WTC11 (cell line): ENCODE measurements around the gene SLC4A11. TPM values are rescaled to one million over a fixed set of nuclear protein-coding genes. Genes with fewer than 3 reads are reported as not detected.

Experiments used
- ATAC-seq: fragments of 200-7000 bp; cut with Tn5 transposase; 2 replicates; pipeline ENCODE4 v1.10.0; 2021; ENCODE audit warnings: mild to moderate bottlenecking, moderate library complexity
- CTCF ChIA-PET: fragments of 300-600 bp; sonication (Branson Sonifier 250); formaldehyde crosslinking; loops from one replicate; lab custom pipeline; 2021; ENCODE audit warnings: antibody characterized with exemption; lab: Charles Lee
- POLR2A ChIA-PET: fragments of 350-600 bp; sonication (Branson Sonifier 250); formaldehyde crosslinking; loops from one replicate; lab custom pipeline; 2021; ENCODE audit warnings: antibody characterized with exemption; lab: Charles Lee
- DNase-seq: peaks from one replicate; pipeline ENCODE4 v3.0.0; 2021; ENCODE audit warnings: low spot score
- H3K27ac Mint-ChIP-seq: 2 replicates; pipeline ENCODE4 v1.8.0; 2021; ENCODE audit warnings: mixed read lengths
- H3K27me3 Mint-ChIP-seq: 2 replicates; pipeline ENCODE4 v1.8.0; 2021; ENCODE audit warnings: low read depth, mild to moderate bottlenecking, moderate library complexity, mixed read lengths
- H3K36me3 Mint-ChIP-seq: 2 replicates; pipeline ENCODE4 v1.8.0; 2021; ENCODE audit warnings: mixed read lengths
- H3K4me1 Mint-ChIP-seq: 2 replicates; pipeline ENCODE4 v1.8.0; 2022; ENCODE audit warnings: mixed read lengths
- H3K4me3 Mint-ChIP-seq: 2 replicates; pipeline ENCODE4 v1.8.0; 2021; ENCODE audit warnings: mild to moderate bottlenecking, moderate library complexity, mixed read lengths
- H3K9me3 Mint-ChIP-seq: 2 replicates; pipeline ENCODE4 v1.8.0; 2021; ENCODE audit warnings: mixed read lengths
- E2F4 ChIP-seq: sonication (generic); formaldehyde crosslinking; IDR thresholded peaks from 2 replicates; pipeline ENCODE4 v1.8.1; 2022; ENCODE audit warnings: low read depth, mild to moderate bottlenecking, moderate library complexity, missing genetic modification reagents, borderline replicate concordance
- FOXJ3 ChIP-seq: sonication (generic); formaldehyde crosslinking; IDR thresholded peaks from 2 replicates; pipeline ENCODE4 v1.9.0; 2021; ENCODE audit warnings: missing genetic modification reagents, mild to moderate bottlenecking, borderline replicate concordance
- HMGXB4 ChIP-seq: sonication (generic); formaldehyde crosslinking; IDR thresholded peaks from 2 replicates; pipeline ENCODE4 v1.8.1; 2023; ENCODE audit warnings: mild to moderate bottlenecking, moderate library complexity, missing genetic modification reagents
- KAT7 ChIP-seq: sonication (generic); formaldehyde crosslinking; IDR thresholded peaks from 2 replicates; pipeline ENCODE4 v1.8.1; 2023; ENCODE audit warnings: missing genetic modification reagents, mild to moderate bottlenecking, borderline replicate concordance
- PRDM15 ChIP-seq: sonication (generic); formaldehyde crosslinking; IDR thresholded peaks from 2 replicates; pipeline ENCODE4 v1.8.0; 2022; ENCODE audit warnings: missing genetic modification reagents
- SMAD4 ChIP-seq: sonication (generic); formaldehyde crosslinking; IDR thresholded peaks from 2 replicates; pipeline ENCODE4 v1.8.0; 2022; ENCODE audit warnings: mild to moderate bottlenecking, missing genetic modification reagents
- SOX15 ChIP-seq: fragments of 250-450 bp; sonication (Bioruptor Pico); IDR thresholded peaks from 2 replicates; pipeline ENCODE4 v1.9.0; 2021; ENCODE audit warnings: mild to moderate bottlenecking
- STAT6 ChIP-seq: sonication (generic); formaldehyde crosslinking; conservative IDR thresholded peaks from 2 replicates; pipeline ENCODE4 v1.8.1; 2023; ENCODE audit warnings: mild to moderate bottlenecking, low read depth, missing genetic modification reagents, moderate library complexity
- TCF7 ChIP-seq: sonication (generic); formaldehyde crosslinking; IDR thresholded peaks from 2 replicates; pipeline ENCODE4 v1.8.0; 2022; ENCODE audit warnings: mild to moderate bottlenecking, low read depth, missing genetic modification reagents, moderate library complexity
- TEAD1 ChIP-seq: sonication (generic); formaldehyde crosslinking; IDR thresholded peaks from 2 replicates; pipeline ENCODE4 v1.8.0; 2022; ENCODE audit warnings: mild to moderate bottlenecking, missing genetic modification reagents
- ZNF219 ChIP-seq: sonication (generic); formaldehyde crosslinking; IDR thresholded peaks from 2 replicates; pipeline ENCODE4 v1.8.0; 2023; ENCODE audit warnings: missing genetic modification reagents, mild to moderate bottlenecking, borderline replicate concordance
- ZNF423 ChIP-seq: fragments of 250-450 bp; sonication (Bioruptor Pico); IDR thresholded peaks from 2 replicates; pipeline ENCODE4 v2.1.2; 2022; ENCODE audit warnings: mild to moderate bottlenecking, moderate library complexity
- total RNA-seq: library from RNA; stranded (reverse); gene quantifications from 3 replicates; pipeline ENCODE4 v1.2.3, GENCODE V29; 2021
- TF ChIP-seq, protein P1 (sequence below): sonication (generic); formaldehyde crosslinking; IDR thresholded peaks from 2 replicates; pipeline ENCODE4 v1.8.1; 2022; ENCODE audit warnings: missing genetic modification reagents, borderline replicate concordance
- TF ChIP-seq, protein P2 (sequence below): sonication (generic); formaldehyde crosslinking; IDR thresholded peaks from 2 replicates; pipeline ENCODE4 v1.8.0; 2023; ENCODE audit warnings: mild to moderate bottlenecking, missing genetic modification reagents
- TF ChIP-seq, protein P3 (sequence below): sonication (generic); formaldehyde crosslinking; IDR thresholded peaks from 2 replicates; pipeline ENCODE4 v1.8.1; 2023; ENCODE audit warnings: mild to moderate bottlenecking, missing genetic modification reagents
- TF ChIP-seq, protein P4 (sequence below): sonication (generic); formaldehyde crosslinking; IDR thresholded peaks from 2 replicates; pipeline ENCODE4 v1.8.0; 2022; ENCODE audit warnings: mild to moderate bottlenecking, missing genetic modification reagents

Gene SLC4A11
- total RNA-seq, 1 experiment from 2014 or later: 39.5 TPM

- TF ChIP-seq E2F4 (0 out of 2 replicates have a peak, but pooled peaks have one; percentile 11), ZNF219 (CRISPR knock-in tag) (no peak), TCF7 (CRISPR knock-in tag) (no peak), FOXJ3 (CRISPR knock-in tag) (no peak)
- TF ChIP-seq, protein P1, sequence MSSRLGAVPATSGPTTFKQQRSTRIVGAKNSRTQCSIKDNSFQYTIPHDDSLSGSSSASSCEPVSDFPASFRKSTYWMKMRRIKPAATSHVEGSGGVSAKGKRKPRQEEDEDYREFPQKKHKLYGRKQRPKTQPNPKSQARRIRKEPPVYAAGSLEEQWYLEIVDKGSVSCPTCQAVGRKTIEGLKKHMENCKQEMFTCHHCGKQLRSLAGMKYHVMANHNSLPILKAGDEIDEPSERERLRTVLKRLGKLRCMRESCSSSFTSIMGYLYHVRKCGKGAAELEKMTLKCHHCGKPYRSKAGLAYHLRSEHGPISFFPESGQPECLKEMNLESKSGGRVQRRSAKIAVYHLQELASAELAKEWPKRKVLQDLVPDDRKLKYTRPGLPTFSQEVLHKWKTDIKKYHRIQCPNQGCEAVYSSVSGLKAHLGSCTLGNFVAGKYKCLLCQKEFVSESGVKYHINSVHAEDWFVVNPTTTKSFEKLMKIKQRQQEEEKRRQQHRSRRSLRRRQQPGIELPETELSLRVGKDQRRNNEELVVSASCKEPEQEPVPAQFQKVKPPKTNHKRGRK (CRISPR knock-in tag): no peak
Observed at GRCh38 chr20:3238616-3239025, 369 bp downstream of the SLC4A11 start (continued).

DNA sequence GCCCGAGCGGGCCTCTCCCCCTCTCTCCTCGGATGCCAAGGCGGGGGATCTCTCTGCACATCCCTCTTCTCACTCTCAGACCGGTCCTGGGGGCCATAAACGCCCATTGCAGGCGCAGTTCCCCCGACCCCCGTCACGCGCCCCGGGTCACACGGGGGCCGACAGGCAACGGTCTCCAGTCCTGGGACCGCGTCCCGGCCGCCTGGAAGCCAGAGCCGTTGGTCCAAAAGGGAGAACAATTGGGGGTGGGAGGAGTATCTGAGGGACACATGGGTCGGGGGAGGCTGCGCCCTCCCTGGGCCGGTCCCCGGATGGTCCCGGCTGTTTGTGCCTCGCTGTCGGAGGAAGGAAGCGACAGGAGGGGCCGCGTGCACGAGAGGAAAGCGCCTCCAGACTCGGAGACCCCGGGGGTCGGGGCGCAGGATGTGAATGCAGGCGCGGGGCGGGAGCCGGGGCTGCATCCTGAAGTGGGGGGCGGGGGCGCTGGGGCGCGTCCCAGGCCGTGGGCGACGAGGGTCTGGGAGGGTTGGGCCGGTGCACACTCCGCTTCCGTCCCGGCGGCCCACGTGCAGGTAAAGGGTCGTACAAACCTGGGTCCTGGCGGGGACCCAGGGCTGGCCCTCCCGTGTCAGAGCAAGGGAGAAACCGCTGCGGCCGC lies 903 bp downstream of the SLC4A11 start:
- ATAC-seq: peak; percentile 7; the same call in 1 of the 2 replicates

More for the DNA sequence above, 903 bp downstream of the SLC4A11 start:
- H3K4me1 Mint-ChIP-seq: peaks cover 26% of the 10 kb centered on the region
- no peak for TF ChIP-seq ZNF423 (CRISPR knock-in tag)
- no peak for TF ChIP-seq STAT6 (CRISPR knock-in tag)
- peak; percentile 52; the same call in 1 of the 2 replicates for TF ChIP-seq TEAD1
- peak; percentile 19; the same call in 1 of the 2 replicates for TF ChIP-seq SMAD4 (CRISPR knock-in tag)
- TF ChIP-seq HMGXB4: no peak; the same call in 1 of the 2 replicates
- TF ChIP-seq, protein P2, sequence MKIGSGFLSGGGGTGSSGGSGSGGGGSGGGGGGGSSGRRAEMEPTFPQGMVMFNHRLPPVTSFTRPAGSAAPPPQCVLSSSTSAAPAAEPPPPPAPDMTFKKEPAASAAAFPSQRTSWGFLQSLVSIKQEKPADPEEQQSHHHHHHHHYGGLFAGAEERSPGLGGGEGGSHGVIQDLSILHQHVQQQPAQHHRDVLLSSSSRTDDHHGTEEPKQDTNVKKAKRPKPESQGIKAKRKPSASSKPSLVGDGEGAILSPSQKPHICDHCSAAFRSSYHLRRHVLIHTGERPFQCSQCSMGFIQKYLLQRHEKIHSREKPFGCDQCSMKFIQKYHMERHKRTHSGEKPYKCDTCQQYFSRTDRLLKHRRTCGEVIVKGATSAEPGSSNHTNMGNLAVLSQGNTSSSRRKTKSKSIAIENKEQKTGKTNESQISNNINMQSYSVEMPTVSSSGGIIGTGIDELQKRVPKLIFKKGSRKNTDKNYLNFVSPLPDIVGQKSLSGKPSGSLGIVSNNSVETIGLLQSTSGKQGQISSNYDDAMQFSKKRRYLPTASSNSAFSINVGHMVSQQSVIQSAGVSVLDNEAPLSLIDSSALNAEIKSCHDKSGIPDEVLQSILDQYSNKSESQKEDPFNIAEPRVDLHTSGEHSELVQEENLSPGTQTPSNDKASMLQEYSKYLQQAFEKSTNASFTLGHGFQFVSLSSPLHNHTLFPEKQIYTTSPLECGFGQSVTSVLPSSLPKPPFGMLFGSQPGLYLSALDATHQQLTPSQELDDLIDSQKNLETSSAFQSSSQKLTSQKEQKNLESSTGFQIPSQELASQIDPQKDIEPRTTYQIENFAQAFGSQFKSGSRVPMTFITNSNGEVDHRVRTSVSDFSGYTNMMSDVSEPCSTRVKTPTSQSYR (CRISPR knock-in tag): 0 out of 2 replicates have a peak, but pooled peaks have one; percentile 4
- TF ChIP-seq PRDM15: 0 out of 2 replicates have a peak, but pooled peaks have one; percentile 17
- TF ChIP-seq, protein P3, sequence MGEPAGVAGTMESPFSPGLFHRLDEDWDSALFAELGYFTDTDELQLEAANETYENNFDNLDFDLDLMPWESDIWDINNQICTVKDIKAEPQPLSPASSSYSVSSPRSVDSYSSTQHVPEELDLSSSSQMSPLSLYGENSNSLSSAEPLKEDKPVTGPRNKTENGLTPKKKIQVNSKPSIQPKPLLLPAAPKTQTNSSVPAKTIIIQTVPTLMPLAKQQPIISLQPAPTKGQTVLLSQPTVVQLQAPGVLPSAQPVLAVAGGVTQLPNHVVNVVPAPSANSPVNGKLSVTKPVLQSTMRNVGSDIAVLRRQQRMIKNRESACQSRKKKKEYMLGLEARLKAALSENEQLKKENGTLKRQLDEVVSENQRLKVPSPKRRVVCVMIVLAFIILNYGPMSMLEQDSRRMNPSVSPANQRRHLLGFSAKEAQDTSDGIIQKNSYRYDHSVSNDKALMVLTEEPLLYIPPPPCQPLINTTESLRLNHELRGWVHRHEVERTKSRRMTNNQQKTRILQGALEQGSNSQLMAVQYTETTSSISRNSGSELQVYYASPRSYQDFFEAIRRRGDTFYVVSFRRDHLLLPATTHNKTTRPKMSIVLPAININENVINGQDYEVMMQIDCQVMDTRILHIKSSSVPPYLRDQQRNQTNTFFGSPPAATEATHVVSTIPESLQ (CRISPR knock-in tag): no peak
- no peak for TF ChIP-seq KAT7 (CRISPR knock-in tag)
- no peak for TF ChIP-seq SOX15 (CRISPR knock-in tag)
- TF ChIP-seq, protein P4, sequence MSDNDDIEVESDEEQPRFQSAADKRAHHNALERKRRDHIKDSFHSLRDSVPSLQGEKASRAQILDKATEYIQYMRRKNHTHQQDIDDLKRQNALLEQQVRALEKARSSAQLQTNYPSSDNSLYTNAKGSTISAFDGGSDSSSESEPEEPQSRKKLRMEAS: peak; percentile 70; the same call in 1 of the 2 replicates
- peaks cover 54% of the 10 kb centered on the region for H3K27me3 Mint-ChIP-seq
- H3K4me3 Mint-ChIP-seq: peak overlapping the region; percentile 75
- no peak overlapping the region for H3K27ac Mint-ChIP-seq
- H3K9me3 Mint-ChIP-seq: no peaks in the 10 kb centered on the region
- peak; percentile 37 for DNase-seq
- H3K36me3 Mint-ChIP-seq: no peaks in the 10 kb centered on the region
- CTCF ChIA-PET: interaction anchor here (1.7 to 3.6 kb wide), 4 partner anchors 11 to 79 kb away, joined by 5 to 92 read pairs (median 26); no protein-coding TSS in a partner anchor
- POLR2A ChIA-PET: interaction anchor here (1.3 to 2.0 kb wide), 3 partner anchors 11 to 29 kb away, joined by 3 to 25 read pairs (median 5); partner anchors contain the start of gene ITPA
